K562 (cell line): Measurements from ENCODE around the gene TMEM267. TPM values are rescaled to one million over a fixed set of nuclear protein-coding genes. Genes with fewer than 3 reads are reported as not detected.

ENCODE experiments used
- HDAC8 ChIP-seq: fragments of 450-650 bp; IDR thresholded peaks from 2 replicates; pipeline ENCODE4 v1.6.1; 2016; ENCODE audit warnings: mild to moderate bottlenecking, missing genetic modification characterization, moderate library complexity, missing compliant biosample characterization
- RBFOX2 ChIP-seq: fragments of 200-400 bp; formaldehyde crosslinking; IDR thresholded peaks from 2 replicates; pipeline ENCODE4 v1.6.1; 2017; ENCODE audit warnings: low read depth, mild to moderate bottlenecking, low read length, moderate library complexity
- SMARCE1 ChIP-seq: fragments of 450-650 bp; IDR thresholded peaks from 2 replicates; pipeline ENCODE4 v1.7.1; 2016; ENCODE audit warnings: mild to moderate bottlenecking
- TRIM24 ChIP-seq, 2 experiments: fragments of 450-650 bp; IDR thresholded peaks; 2 replicates each; pipeline ENCODE4 v1.6.1; 2016
- polyA plus RNA-seq, 8 experiments: library from polyadenylated mRNA; depleted of rRNA in 4 of 8; stranded (reverse) in 5 of 8; unstranded in 3 of 8; fragments of >200 nt; fragmentation: Nextera tagmentation in 2 of 8; fragmentation: Illumina TruSeq in 1 of 8; extraction: Ambion mirVana in 2 of 8; extraction: Trizol in 1 of 8; gene quantifications; 2 replicates each; pipeline versions ENCODE4 v1.2.1 to v1.2.3, GENCODE V29; 2011 to 2014; ENCODE audit warnings: inconsistent platforms in 1 of 8, missing spikeins in 1 of 8
- total RNA-seq, 7 experiments: library from RNA; depleted of rRNA in 6 of 7; stranded (reverse); fragments of >200 nt in 6 of 7; fragmentation: Illumina TruSeq in 2 of 7; extraction: Trizol in 2 of 7; gene quantifications; 2 replicates each; pipeline versions ENCODE4 v1.2.1 to v1.2.3, GENCODE V29; 2011 to 2021; ENCODE audit warnings: low replicate concordance in 1 of 7
- TF ChIP-seq, protein P1 (sequence below): fragments of 450-650 bp; IDR thresholded peaks from 2 replicates; pipeline ENCODE4 v1.6.1; 2016; ENCODE audit warnings: mild to moderate bottlenecking, moderate library complexity
- TF ChIP-seq, protein P2 (sequence below): fragments of 450-650 bp; IDR thresholded peaks from 2 replicates; pipeline ENCODE4 v1.6.1; 2014; ENCODE audit warnings: low read depth, mild to moderate bottlenecking, moderate library complexity, borderline replicate concordance

TMEM267 gene
- total and polyA plus RNA-seq, 9 of the 15 experiments (the other 6 are each of a cell fraction or from before 2014, with no cell fraction given), result 8.1 to 61.1 (median 17.8) TPM

DNA sequence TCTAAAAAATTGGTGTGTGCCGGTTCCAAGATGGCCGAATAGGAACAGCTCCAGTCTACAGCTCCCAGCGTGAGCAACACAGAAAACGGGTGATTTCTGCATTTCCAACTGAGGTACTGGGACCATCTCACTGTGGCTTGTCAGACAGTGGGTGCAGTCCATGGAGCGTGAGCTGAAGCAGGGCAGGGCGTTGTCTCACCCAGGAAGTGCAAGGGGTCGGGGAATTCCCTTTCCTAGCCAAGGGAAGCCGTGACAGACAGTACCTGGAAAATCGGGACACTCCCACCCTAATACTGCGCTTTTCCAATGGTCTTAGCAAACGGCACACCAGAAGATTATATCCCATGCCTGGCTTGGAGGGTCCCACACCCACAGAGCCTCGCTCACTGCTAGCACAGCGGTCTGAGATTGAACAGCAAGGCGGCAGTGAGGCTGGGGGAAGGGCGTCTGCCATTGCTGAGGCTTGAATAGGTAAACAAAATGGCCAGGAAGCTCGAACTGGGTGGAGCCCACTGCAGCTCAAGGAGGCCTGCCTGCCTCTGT is 81.1 kb downstream of the TMEM267 start (continued):
- TF ChIP-seq, protein P1, sequence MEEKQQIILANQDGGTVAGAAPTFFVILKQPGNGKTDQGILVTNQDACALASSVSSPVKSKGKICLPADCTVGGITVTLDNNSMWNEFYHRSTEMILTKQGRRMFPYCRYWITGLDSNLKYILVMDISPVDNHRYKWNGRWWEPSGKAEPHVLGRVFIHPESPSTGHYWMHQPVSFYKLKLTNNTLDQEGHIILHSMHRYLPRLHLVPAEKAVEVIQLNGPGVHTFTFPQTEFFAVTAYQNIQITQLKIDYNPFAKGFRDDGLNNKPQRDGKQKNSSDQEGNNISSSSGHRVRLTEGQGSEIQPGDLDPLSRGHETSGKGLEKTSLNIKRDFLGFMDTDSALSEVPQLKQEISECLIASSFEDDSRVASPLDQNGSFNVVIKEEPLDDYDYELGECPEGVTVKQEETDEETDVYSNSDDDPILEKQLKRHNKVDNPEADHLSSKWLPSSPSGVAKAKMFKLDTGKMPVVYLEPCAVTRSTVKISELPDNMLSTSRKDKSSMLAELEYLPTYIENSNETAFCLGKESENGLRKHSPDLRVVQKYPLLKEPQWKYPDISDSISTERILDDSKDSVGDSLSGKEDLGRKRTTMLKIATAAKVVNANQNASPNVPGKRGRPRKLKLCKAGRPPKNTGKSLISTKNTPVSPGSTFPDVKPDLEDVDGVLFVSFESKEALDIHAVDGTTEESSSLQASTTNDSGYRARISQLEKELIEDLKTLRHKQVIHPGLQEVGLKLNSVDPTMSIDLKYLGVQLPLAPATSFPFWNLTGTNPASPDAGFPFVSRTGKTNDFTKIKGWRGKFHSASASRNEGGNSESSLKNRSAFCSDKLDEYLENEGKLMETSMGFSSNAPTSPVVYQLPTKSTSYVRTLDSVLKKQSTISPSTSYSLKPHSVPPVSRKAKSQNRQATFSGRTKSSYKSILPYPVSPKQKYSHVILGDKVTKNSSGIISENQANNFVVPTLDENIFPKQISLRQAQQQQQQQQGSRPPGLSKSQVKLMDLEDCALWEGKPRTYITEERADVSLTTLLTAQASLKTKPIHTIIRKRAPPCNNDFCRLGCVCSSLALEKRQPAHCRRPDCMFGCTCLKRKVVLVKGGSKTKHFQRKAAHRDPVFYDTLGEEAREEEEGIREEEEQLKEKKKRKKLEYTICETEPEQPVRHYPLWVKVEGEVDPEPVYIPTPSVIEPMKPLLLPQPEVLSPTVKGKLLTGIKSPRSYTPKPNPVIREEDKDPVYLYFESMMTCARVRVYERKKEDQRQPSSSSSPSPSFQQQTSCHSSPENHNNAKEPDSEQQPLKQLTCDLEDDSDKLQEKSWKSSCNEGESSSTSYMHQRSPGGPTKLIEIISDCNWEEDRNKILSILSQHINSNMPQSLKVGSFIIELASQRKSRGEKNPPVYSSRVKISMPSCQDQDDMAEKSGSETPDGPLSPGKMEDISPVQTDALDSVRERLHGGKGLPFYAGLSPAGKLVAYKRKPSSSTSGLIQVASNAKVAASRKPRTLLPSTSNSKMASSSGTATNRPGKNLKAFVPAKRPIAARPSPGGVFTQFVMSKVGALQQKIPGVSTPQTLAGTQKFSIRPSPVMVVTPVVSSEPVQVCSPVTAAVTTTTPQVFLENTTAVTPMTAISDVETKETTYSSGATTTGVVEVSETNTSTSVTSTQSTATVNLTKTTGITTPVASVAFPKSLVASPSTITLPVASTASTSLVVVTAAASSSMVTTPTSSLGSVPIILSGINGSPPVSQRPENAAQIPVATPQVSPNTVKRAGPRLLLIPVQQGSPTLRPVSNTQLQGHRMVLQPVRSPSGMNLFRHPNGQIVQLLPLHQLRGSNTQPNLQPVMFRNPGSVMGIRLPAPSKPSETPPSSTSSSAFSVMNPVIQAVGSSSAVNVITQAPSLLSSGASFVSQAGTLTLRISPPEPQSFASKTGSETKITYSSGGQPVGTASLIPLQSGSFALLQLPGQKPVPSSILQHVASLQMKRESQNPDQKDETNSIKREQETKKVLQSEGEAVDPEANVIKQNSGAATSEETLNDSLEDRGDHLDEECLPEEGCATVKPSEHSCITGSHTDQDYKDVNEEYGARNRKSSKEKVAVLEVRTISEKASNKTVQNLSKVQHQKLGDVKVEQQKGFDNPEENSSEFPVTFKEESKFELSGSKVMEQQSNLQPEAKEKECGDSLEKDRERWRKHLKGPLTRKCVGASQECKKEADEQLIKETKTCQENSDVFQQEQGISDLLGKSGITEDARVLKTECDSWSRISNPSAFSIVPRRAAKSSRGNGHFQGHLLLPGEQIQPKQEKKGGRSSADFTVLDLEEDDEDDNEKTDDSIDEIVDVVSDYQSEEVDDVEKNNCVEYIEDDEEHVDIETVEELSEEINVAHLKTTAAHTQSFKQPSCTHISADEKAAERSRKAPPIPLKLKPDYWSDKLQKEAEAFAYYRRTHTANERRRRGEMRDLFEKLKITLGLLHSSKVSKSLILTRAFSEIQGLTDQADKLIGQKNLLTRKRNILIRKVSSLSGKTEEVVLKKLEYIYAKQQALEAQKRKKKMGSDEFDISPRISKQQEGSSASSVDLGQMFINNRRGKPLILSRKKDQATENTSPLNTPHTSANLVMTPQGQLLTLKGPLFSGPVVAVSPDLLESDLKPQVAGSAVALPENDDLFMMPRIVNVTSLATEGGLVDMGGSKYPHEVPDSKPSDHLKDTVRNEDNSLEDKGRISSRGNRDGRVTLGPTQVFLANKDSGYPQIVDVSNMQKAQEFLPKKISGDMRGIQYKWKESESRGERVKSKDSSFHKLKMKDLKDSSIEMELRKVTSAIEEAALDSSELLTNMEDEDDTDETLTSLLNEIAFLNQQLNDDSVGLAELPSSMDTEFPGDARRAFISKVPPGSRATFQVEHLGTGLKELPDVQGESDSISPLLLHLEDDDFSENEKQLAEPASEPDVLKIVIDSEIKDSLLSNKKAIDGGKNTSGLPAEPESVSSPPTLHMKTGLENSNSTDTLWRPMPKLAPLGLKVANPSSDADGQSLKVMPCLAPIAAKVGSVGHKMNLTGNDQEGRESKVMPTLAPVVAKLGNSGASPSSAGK, result peak; percentile 34; the same call in 1 of the 2 replicates
- TF ChIP-seq, protein P2, sequence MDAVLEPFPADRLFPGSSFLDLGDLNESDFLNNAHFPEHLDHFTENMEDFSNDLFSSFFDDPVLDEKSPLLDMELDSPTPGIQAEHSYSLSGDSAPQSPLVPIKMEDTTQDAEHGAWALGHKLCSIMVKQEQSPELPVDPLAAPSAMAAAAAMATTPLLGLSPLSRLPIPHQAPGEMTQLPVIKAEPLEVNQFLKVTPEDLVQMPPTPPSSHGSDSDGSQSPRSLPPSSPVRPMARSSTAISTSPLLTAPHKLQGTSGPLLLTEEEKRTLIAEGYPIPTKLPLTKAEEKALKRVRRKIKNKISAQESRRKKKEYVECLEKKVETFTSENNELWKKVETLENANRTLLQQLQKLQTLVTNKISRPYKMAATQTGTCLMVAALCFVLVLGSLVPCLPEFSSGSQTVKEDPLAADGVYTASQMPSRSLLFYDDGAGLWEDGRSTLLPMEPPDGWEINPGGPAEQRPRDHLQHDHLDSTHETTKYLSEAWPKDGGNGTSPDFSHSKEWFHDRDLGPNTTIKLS, result 0 out of 2 replicates have a peak, but pooled peaks have one; percentile 31
- TF ChIP-seq SMARCE1 (0 out of 2 replicates have a peak, but pooled peaks have one; percentile 26), HDAC8 (tag) (0 out of 2 replicates have a peak, but pooled peaks have one; percentile 40), TRIM24 (IDR thresholded peaks at IDR 0.05) (0 out of 4 replicates have a peak, but pooled peaks of 1 of the 2 experiments have one; percentile 15), RBFOX2 (peak; percentile 51)
